ENCODE results near the gene RCN1. TPM values are rescaled to one million over a fixed set of nuclear protein-coding genes. Genes with fewer than 3 reads are reported as not detected.

Gene RCN1
- total and polyA plus RNA-seq, 9 of the 15 experiments (the other 6 are each of a cell fraction or from before 2014, with no cell fraction given): 2.1 to 8.7 (median 7.2) TPM

DNA sequence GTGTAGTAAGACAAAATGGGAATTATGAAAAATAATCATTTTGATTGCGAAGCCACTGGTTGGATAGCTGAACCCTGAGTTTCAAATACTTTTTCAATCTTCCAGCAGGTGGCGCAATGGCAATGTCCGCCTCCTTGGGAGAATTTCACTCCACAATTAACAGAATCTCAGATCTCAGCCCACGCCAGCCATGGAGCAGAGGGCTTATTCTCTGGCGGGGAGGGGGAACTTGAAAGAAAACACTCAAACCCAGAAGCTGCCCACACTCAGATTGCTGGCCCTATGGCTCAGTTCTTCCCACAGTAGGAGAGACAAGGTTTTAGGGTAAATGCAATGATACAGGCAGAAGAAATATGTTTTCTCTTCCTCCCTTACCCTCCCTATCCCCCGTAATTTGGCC lies 38.7 kb upstream of the RCN1 start (continued):
- TF ChIP-seq REST (IDR thresholded peaks at IDR 0.05; ENCODE audit: borderline replicate concordance) (peak; percentile 59; the same call in 1 of the 2 replicates), REST (CRISPR knock-in tag; IDR thresholded peaks at IDR 0.05; ENCODE audit: low read depth) (no peak), ZBTB49 (CRISPR knock-in tag; IDR thresholded peaks at IDR 0.05; ENCODE audit: borderline replicate concordance) (no peak), ZBTB11 (CRISPR knock-in tag; IDR thresholded peaks at IDR 0.05) (no peak), JUNB (CRISPR knock-in tag; conservative IDR thresholded peaks at IDR 0.05) (no peak), ZNF133 (CRISPR knock-in tag; IDR thresholded peaks at IDR 0.05) (no peak), SMARCC2 (IDR thresholded peaks at IDR 0.05; ENCODE audit: low read depth) (no peak), SIN3A (IDR thresholded peaks at IDR 0.05; ENCODE audit: borderline replicate concordance in 2 of 2, control insufficient read depth in 1 of 2, low read depth in 2 of 2, low read length in 2 of 2) (no peak)
- TF ChIP-seq, protein P1, sequence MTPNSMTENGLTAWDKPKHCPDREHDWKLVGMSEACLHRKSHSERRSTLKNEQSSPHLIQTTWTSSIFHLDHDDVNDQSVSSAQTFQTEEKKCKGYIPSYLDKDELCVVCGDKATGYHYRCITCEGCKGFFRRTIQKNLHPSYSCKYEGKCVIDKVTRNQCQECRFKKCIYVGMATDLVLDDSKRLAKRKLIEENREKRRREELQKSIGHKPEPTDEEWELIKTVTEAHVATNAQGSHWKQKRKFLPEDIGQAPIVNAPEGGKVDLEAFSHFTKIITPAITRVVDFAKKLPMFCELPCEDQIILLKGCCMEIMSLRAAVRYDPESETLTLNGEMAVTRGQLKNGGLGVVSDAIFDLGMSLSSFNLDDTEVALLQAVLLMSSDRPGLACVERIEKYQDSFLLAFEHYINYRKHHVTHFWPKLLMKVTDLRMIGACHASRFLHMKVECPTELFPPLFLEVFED (CRISPR knock-in tag; conservative IDR thresholded peaks at IDR 0.05): no peak
- TF ChIP-seq, protein P2, sequence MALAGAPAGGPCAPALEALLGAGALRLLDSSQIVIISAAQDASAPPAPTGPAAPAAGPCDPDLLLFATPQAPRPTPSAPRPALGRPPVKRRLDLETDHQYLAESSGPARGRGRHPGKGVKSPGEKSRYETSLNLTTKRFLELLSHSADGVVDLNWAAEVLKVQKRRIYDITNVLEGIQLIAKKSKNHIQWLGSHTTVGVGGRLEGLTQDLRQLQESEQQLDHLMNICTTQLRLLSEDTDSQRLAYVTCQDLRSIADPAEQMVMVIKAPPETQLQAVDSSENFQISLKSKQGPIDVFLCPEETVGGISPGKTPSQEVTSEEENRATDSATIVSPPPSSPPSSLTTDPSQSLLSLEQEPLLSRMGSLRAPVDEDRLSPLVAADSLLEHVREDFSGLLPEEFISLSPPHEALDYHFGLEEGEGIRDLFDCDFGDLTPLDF (CRISPR knock-in tag; IDR thresholded peaks at IDR 0.05): no peak
